Loucy (cell line): ENCODE results near the gene TINCR.

Experiments used
- H2AFZ ChIP-seq: fragments of 200-600 bp; sonication (generic); 2 replicates; pipeline ENCODE4 v1.6.0; 2016; ENCODE audit warnings: antibody characterized with exemption, mild to moderate bottlenecking, low read length, moderate library complexity
- H3F3A ChIP-seq: fragments of 200-600 bp; 2 replicates; pipeline ENCODE4 v1.6.0; 2016; ENCODE audit warnings: antibody characterized with exemption, low read depth, mild to moderate bottlenecking
- H3K27me3 ChIP-seq: fragments of 200-600 bp; sonication (generic); 2 replicates; pipeline ENCODE4 v1.6.1; 2014; ENCODE audit warnings: low read length, mild to moderate bottlenecking; ENCODE audit not compliant: insufficient read depth, poor library complexity, severe bottlenecking
- H3K36me3 ChIP-seq: fragments of 200-600 bp; sonication (generic); 2 replicates; pipeline ENCODE4 v1.6.1; 2016; ENCODE audit warnings: low read length; ENCODE audit not compliant: insufficient read depth
- H3K4me1 ChIP-seq: fragments of 200-600 bp; sonication (generic); 2 replicates; pipeline ENCODE4 v1.5.1; 2014; ENCODE audit warnings: low read length, mild to moderate bottlenecking; ENCODE audit not compliant: insufficient read depth, poor library complexity, severe bottlenecking
- H3K4me2 ChIP-seq: fragments of 200-600 bp; sonication (generic); 2 replicates; pipeline ENCODE4 v1.6.0; 2014; ENCODE audit warnings: antibody characterized with exemption, low read length, low read depth, mild to moderate bottlenecking; ENCODE audit not compliant: poor library complexity, severe bottlenecking
- H3K4me3 ChIP-seq: fragments of 200-600 bp; sonication (generic); 2 replicates; pipeline ENCODE4 v1.5.1; 2014; ENCODE audit warnings: low read length, mild to moderate bottlenecking, mixed read lengths; ENCODE audit not compliant: poor library complexity, severe bottlenecking
- H3K79me2 ChIP-seq: fragments of 200-600 bp; sonication (generic); 2 replicates; pipeline ENCODE4 v1.6.1; 2014; ENCODE audit warnings: low read length; ENCODE audit not compliant: insufficient read depth
- H3K9ac ChIP-seq: fragments of 200-600 bp; sonication (generic); 2 replicates; pipeline ENCODE4 v1.6.0; 2014; ENCODE audit warnings: mild to moderate bottlenecking, low read depth, low read length, moderate library complexity; ENCODE audit not compliant: poor library complexity, severe bottlenecking
- H3K9me2 ChIP-seq: fragments of 200-600 bp; sonication (generic); replicated peaks from 2 replicates; pipeline ENCODE4 v1.6.1; 2016; ENCODE audit warnings: low read depth, low read length, mixed read lengths
- H3K9me3 ChIP-seq: fragments of 200-600 bp; sonication (generic); 2 replicates; pipeline ENCODE4 v1.6.1; 2014; ENCODE audit warnings: mild to moderate bottlenecking, antibody characterized with exemption, low read length, low read depth; ENCODE audit not compliant: insufficient read depth
- H4K20me1 ChIP-seq: fragments of 200-600 bp; sonication (generic); 2 replicates; pipeline ENCODE4 v1.6.0; 2014; ENCODE audit warnings: antibody characterized with exemption, low read length, mild to moderate bottlenecking; ENCODE audit not compliant: insufficient read depth, poor library complexity, severe bottlenecking
- EZH2phosphoT487 ChIP-seq: fragments of 200-600 bp; IDR thresholded peaks from 2 replicates; pipeline ENCODE4 v1.6.1; 2018; ENCODE audit warnings: antibody characterized with exemption, mild to moderate bottlenecking, moderate library complexity, borderline replicate concordance
- TF ChIP-seq, protein P1 (sequence below): fragments of 200-600 bp; sonication (generic); conservative IDR thresholded peaks from 2 replicates; pipeline ENCODE4 v1.5.1; 2014; ENCODE audit warnings: mild to moderate bottlenecking, antibody characterized with exemption, low read length

Gene TINCR

GRCh38 chr19:5561559-5561958 is 6.2 kb downstream of the TINCR start:
- H3K27me3 ChIP-seq = peaks cover 4% of the 10 kb centered on the region
- no peak overlapping the region for H3K4me2 ChIP-seq

GRCh38 chr19:5560156-5560555 is 7.6 kb downstream of the TINCR start:
- H3F3A ChIP-seq = no peaks in the 10 kb centered on the region
- H2AFZ ChIP-seq = no peak overlapping the region
- no peak for TF ChIP-seq EZH2phosphoT487
- TF ChIP-seq, protein P1, sequence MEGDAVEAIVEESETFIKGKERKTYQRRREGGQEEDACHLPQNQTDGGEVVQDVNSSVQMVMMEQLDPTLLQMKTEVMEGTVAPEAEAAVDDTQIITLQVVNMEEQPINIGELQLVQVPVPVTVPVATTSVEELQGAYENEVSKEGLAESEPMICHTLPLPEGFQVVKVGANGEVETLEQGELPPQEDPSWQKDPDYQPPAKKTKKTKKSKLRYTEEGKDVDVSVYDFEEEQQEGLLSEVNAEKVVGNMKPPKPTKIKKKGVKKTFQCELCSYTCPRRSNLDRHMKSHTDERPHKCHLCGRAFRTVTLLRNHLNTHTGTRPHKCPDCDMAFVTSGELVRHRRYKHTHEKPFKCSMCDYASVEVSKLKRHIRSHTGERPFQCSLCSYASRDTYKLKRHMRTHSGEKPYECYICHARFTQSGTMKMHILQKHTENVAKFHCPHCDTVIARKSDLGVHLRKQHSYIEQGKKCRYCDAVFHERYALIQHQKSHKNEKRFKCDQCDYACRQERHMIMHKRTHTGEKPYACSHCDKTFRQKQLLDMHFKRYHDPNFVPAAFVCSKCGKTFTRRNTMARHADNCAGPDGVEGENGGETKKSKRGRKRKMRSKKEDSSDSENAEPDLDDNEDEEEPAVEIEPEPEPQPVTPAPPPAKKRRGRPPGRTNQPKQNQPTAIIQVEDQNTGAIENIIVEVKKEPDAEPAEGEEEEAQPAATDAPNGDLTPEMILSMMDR = no peak
- no peak overlapping the region for H3K9ac ChIP-seq
- no peaks in the 10 kb centered on the region; the same call in 1 of the 2 replicates for H3K9me3 ChIP-seq
- no peaks in the 10 kb centered on the region for H3K27me3 ChIP-seq
- no peaks in the 10 kb centered on the region for H3K9me2 ChIP-seq
- no peak overlapping the region for H3K4me2 ChIP-seq
- no peak overlapping the region for H3K4me3 ChIP-seq
- H3K36me3 ChIP-seq = no peaks in the 10 kb centered on the region
- H4K20me1 ChIP-seq = no peaks in the 10 kb centered on the region
- no peaks in the 10 kb centered on the region for H3K4me1 ChIP-seq
- no peaks in the 10 kb centered on the region for H3K79me2 ChIP-seq

More at GRCh38 chr19:5561559-5561958, 6.2 kb downstream of the TINCR start:
- Histone ChIP-seq H3F3A (no peaks in the 10 kb centered on the region), H3K9ac (no peak overlapping the region), H3K9me2 (no peaks in the 10 kb centered on the region), H3K36me3 (no peaks in the 10 kb centered on the region), H2AFZ (no peak overlapping the region), H3K4me3 (no peak overlapping the region), H3K4me1 (no peaks in the 10 kb centered on the region), H4K20me1 (no peaks in the 10 kb centered on the region), H3K79me2 (no peaks in the 10 kb centered on the region), H3K9me3 (no peaks in the 10 kb centered on the region; the same call in 1 of the 2 replicates)
- no peak for TF ChIP-seq EZH2phosphoT487
- TF ChIP-seq, protein P1 = peak; percentile 48

GRCh38 chr19:5559804-5560133 is 8.0 kb downstream of the TINCR start:
- H3K36me3 ChIP-seq = no peaks in the 10 kb centered on the region
- no peaks in the 10 kb centered on the region for H4K20me1 ChIP-seq
- H3K4me3 ChIP-seq = no peak overlapping the region
- H3K9me2 ChIP-seq = no peaks in the 10 kb centered on the region
- H3K27me3 ChIP-seq = no peaks in the 10 kb centered on the region
- no peaks in the 10 kb centered on the region; the same call in 1 of the 2 replicates for H3K9me3 ChIP-seq
- TF ChIP-seq, protein P1 = no peak
- TF ChIP-seq EZH2phosphoT487 = no peak
- H2AFZ ChIP-seq = no peak overlapping the region
- H3K9ac ChIP-seq = no peak overlapping the region
- no peaks in the 10 kb centered on the region for H3K4me1 ChIP-seq
- H3K4me2 ChIP-seq = no peak overlapping the region
- no peaks in the 10 kb centered on the region for H3K79me2 ChIP-seq
- H3F3A ChIP-seq = no peaks in the 10 kb centered on the region
